SK-N-SH (cell line): Measurements from ENCODE around the gene NPAS1.

ENCODE experiments used
- ELF1 ChIP-seq: IDR thresholded peaks from 2 replicates; pipeline ENCODE4 v1.4.0; 2012
- EP300 ChIP-seq, 2 experiments: IDR thresholded peaks; 2 replicates each; pipeline versions ENCODE4 v1.4.0 to v1.6.1; 2012; ENCODE audit warnings: borderline replicate concordance in 1 of 2, low read depth in 1 of 2, low read length in 1 of 2
- FOXJ3 ChIP-seq: sonication (generic); formaldehyde crosslinking; IDR thresholded peaks from 2 replicates; pipeline ENCODE4 v1.5.1; 2020; ENCODE audit warnings: mild to moderate bottlenecking, missing genetic modification reagents
- JUND ChIP-seq: IDR thresholded peaks from 2 replicates; pipeline ENCODE4 v1.4.0; 2012
- MEF2A ChIP-seq: IDR thresholded peaks from 2 replicates; pipeline ENCODE4 v1.4.0; 2012; ENCODE audit warnings: low read depth, borderline replicate concordance
- RXRA ChIP-seq: IDR thresholded peaks from 2 replicates; pipeline ENCODE4 v1.4.0; 2012; ENCODE audit warnings: low read depth, mild to moderate bottlenecking, borderline replicate concordance
- SIN3A ChIP-seq: IDR thresholded peaks from 2 replicates; pipeline ENCODE4 v1.6.1; 2012; ENCODE audit warnings: low read depth, mild to moderate bottlenecking, low read length, moderate library complexity, borderline replicate concordance
- TAF1 ChIP-seq: IDR thresholded peaks from 2 replicates; pipeline ENCODE4 v1.6.1; 2012; ENCODE audit warnings: low read depth, mild to moderate bottlenecking, low read length, moderate library complexity, borderline replicate concordance
- TCF12 ChIP-seq: IDR thresholded peaks from 2 replicates; pipeline ENCODE4 v1.4.0; 2012
- TF ChIP-seq, protein P1 (sequence below): fragments of 200-600 bp; sonication (generic); IDR thresholded peaks from 2 replicates; pipeline ENCODE4 v1.6.1; 2017; ENCODE audit warnings: antibody characterized with exemption, mild to moderate bottlenecking, moderate library complexity
- TF ChIP-seq, protein P2 (sequence below): IDR thresholded peaks from 2 replicates; pipeline ENCODE4 v1.6.1; 2012; ENCODE audit warnings: mild to moderate bottlenecking, low read depth, low read length, moderate library complexity
- TF ChIP-seq, protein P3 (sequence below): IDR thresholded peaks from 2 replicates; pipeline ENCODE4 v1.4.0; 2012; ENCODE audit warnings: low read depth
- TF ChIP-seq, protein P4 (sequence below): fragments of 150-350 bp; IDR thresholded peaks from 2 replicates; pipeline ENCODE4 v1.6.1; 2017; ENCODE audit warnings: antibody characterized with exemption, low read length, low read depth, borderline replicate concordance

DNA sequence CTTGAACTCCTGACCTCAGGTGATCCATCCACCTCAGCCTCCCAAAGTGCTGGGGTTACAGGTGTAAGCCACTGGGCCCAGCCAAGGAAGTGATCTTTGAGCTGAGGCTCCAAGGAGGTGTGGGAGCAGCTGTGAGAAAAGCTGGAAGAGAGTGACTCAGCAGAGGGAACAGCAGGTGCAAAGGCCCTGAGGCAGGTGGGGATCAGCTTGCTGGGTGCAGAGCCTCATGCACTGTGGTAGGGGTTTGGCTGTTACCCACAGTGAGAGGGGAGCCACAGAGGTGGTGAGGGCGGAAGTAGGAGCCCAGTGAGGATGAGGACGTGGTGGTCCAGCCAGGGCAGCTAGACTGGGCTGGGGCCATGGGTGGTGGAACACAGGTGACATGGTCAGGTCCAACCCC lies 6.5 kb downstream of the NPAS1 start:
- no peak for TF ChIP-seq JUND
- TF ChIP-seq, protein P1, sequence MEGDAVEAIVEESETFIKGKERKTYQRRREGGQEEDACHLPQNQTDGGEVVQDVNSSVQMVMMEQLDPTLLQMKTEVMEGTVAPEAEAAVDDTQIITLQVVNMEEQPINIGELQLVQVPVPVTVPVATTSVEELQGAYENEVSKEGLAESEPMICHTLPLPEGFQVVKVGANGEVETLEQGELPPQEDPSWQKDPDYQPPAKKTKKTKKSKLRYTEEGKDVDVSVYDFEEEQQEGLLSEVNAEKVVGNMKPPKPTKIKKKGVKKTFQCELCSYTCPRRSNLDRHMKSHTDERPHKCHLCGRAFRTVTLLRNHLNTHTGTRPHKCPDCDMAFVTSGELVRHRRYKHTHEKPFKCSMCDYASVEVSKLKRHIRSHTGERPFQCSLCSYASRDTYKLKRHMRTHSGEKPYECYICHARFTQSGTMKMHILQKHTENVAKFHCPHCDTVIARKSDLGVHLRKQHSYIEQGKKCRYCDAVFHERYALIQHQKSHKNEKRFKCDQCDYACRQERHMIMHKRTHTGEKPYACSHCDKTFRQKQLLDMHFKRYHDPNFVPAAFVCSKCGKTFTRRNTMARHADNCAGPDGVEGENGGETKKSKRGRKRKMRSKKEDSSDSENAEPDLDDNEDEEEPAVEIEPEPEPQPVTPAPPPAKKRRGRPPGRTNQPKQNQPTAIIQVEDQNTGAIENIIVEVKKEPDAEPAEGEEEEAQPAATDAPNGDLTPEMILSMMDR: no peak
- TF ChIP-seq EP300 (IDR thresholded peaks at IDR 0.05; ENCODE audit: borderline replicate concordance in 1 of 2, low read depth in 1 of 2, low read length in 1 of 2): no peak
- TF ChIP-seq RXRA: no peak
- TF ChIP-seq, protein P2, sequence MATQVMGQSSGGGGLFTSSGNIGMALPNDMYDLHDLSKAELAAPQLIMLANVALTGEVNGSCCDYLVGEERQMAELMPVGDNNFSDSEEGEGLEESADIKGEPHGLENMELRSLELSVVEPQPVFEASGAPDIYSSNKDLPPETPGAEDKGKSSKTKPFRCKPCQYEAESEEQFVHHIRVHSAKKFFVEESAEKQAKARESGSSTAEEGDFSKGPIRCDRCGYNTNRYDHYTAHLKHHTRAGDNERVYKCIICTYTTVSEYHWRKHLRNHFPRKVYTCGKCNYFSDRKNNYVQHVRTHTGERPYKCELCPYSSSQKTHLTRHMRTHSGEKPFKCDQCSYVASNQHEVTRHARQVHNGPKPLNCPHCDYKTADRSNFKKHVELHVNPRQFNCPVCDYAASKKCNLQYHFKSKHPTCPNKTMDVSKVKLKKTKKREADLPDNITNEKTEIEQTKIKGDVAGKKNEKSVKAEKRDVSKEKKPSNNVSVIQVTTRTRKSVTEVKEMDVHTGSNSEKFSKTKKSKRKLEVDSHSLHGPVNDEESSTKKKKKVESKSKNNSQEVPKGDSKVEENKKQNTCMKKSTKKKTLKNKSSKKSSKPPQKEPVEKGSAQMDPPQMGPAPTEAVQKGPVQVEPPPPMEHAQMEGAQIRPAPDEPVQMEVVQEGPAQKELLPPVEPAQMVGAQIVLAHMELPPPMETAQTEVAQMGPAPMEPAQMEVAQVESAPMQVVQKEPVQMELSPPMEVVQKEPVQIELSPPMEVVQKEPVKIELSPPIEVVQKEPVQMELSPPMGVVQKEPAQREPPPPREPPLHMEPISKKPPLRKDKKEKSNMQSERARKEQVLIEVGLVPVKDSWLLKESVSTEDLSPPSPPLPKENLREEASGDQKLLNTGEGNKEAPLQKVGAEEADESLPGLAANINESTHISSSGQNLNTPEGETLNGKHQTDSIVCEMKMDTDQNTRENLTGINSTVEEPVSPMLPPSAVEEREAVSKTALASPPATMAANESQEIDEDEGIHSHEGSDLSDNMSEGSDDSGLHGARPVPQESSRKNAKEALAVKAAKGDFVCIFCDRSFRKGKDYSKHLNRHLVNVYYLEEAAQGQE: no peak
- TF ChIP-seq TAF1: no peak
- TF ChIP-seq TCF12: no peak
- no peak for TF ChIP-seq ELF1
- no peak for TF ChIP-seq FOXJ3 (CRISPR knock-in tag)
- TF ChIP-seq, protein P3, sequence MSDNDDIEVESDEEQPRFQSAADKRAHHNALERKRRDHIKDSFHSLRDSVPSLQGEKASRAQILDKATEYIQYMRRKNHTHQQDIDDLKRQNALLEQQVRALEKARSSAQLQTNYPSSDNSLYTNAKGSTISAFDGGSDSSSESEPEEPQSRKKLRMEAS: no peak
- TF ChIP-seq SIN3A: no peak
- TF ChIP-seq MEF2A: no peak
- TF ChIP-seq, protein P4, sequence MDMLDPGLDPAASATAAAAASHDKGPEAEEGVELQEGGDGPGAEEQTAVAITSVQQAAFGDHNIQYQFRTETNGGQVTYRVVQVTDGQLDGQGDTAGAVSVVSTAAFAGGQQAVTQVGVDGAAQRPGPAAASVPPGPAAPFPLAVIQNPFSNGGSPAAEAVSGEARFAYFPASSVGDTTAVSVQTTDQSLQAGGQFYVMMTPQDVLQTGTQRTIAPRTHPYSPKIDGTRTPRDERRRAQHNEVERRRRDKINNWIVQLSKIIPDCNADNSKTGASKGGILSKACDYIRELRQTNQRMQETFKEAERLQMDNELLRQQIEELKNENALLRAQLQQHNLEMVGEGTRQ: no peak
